SK-N-MC (cell line): Measurements from ENCODE around the gene LOXL3.

ENCODE experiments used
- EZH2 ChIP-seq: fragments of 200-600 bp; sonication (generic); IDR thresholded peaks from one replicate; pipeline ENCODE4 v1.6.1; 2017; ENCODE audit warnings: antibody characterized with exemption
- FOXP2 ChIP-seq: optimal IDR thresholded peaks from 2 replicates; pipeline ENCODE3; 2011; ENCODE audit warnings: mild to moderate bottlenecking, moderate library complexity; ENCODE audit not compliant: insufficient read depth; ENCODE audit errors: extremely low read length, control extremely low read depth
- POLR2AphosphoS5 ChIP-seq: IDR thresholded peaks from 2 replicates; pipeline ENCODE4 v1.6.1; 2012; ENCODE audit warnings: mild to moderate bottlenecking, low read depth, low read length, borderline replicate concordance

DNA sequence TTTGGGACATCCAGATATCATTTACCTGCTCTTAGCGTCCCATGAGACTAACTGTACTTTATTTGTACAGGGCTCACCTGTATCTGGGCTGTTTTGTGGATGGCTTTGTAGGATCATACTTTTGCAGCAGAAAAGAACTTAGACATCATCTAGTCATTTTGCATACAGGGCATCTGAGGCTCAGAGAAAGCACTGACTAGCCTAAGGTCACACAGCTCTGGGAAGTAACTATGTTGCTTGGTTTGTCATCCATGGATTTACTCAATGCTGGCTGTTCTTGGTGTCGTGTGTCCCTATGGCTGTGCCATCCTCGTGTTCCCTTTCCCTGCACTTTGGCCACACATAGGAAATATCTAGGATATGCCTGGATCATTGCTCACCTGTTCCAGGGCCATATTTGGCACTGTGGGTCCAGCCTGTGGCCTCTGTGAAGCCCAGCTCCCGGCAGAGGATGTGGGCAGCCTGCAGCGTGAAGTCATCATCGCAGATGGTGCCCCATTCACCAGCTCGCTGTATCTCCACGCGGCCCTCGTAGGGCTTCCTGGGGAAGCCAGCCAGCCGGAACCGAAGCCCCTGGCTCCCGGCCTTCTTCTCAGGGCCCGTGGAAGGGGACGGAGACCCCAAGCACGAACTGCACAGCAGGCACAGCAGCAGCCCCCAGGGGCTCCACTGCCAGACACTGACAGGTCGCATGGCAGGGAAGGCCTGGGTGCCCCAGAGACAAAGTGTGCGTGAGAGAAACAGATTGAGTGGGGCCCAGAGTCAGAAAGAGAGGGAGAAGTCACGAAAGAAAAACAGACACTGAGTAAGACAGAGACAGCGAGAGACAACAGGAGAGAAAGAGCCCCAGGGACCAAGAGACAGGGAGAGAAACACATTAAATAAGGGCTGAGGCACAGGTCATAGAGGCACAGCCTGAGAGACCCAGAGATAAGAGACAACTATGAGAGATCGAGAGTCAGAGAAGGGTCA, 1.5 kb downstream of the LOXL3 start:
- TF ChIP-seq FOXP2 (no peak), POLR2AphosphoS5 (no peak), EZH2 (no peak)
